Panc1 (cell line): Measurements from ENCODE around the gene IVD. TPM values are rescaled to one million over a fixed set of nuclear protein-coding genes. Genes with fewer than 3 reads are reported as not detected.

Source experiments
- ATAC-seq: fragments of 200-7000 bp; cut with Tn5 transposase; 2 replicates; pipeline ENCODE4 v1.9.1; 2020; ENCODE audit warnings: mild to moderate bottlenecking, moderate library complexity
- BruUV-seq: library from RNA; stranded (reverse); fragments of 400-500 nt; replicated peaks from 2 replicates; lab custom pipeline; 2021; lab: Mats Ljungman, UMichigan
- CTCF ChIA-PET: fragments of 300-600 bp; sonication (Branson Sonifier 250); formaldehyde crosslinking; loops from one replicate; lab custom pipeline; 2022; ENCODE audit warnings: antibody characterized with exemption; lab: Charles Lee
- POLR2A ChIA-PET: fragments of 300-600 bp; sonication (Branson Sonifier 250); formaldehyde crosslinking; loops from one replicate; lab custom pipeline; 2022; ENCODE audit warnings: antibody characterized with exemption; lab: Charles Lee
- DNase-seq: peaks from one replicate; pipeline ENCODE4 v3.0.0-alpha.2; 2010; ENCODE audit warnings: low read depth, low spot score
- H3K27ac ChIP-seq: 2 replicates; pipeline ENCODE4 v1.5.1; 2011; ENCODE audit warnings: mild to moderate bottlenecking, low read length, inconsistent platforms
- H3K27me3 ChIP-seq: fragments of 200-500 bp; sonication (Bioruptor generic); 2 replicates; pipeline ENCODE4 v1.6.0; 2014; ENCODE audit warnings: low read length, inconsistent platforms; ENCODE audit not compliant: control insufficient read depth, insufficient read depth
- H3K36me3 ChIP-seq: fragments of 200-500 bp; sonication (Bioruptor generic); 2 replicates; pipeline ENCODE4 v1.5.1; 2014; ENCODE audit warnings: inconsistent platforms, mild to moderate bottlenecking, low read length, moderate library complexity; ENCODE audit not compliant: control insufficient read depth, insufficient read depth
- H3K4me1 ChIP-seq: 2 replicates; pipeline ENCODE4 v1.5.1; 2011; ENCODE audit warnings: inconsistent platforms, mild to moderate bottlenecking, low read length, moderate library complexity; ENCODE audit not compliant: control insufficient read depth, insufficient read depth
- H3K4me3 ChIP-seq, 2 experiments: 2 replicates each; pipeline ENCODE4 v1.5.1; 2011 to 2012; ENCODE audit warnings: low read depth in 2 of 2, low read length in 2 of 2, mild to moderate bottlenecking in 2 of 2, inconsistent platforms in 1 of 2, moderate library complexity in 1 of 2
- H3K9me3 ChIP-seq: fragments of 200-500 bp; sonication (Bioruptor generic); 2 replicates; pipeline ENCODE4 v1.5.1; 2014; ENCODE audit warnings: low read depth, mild to moderate bottlenecking, inconsistent platforms, low read length, moderate library complexity; ENCODE audit not compliant: control insufficient read depth, insufficient read depth
- CTCF ChIP-seq: fragments of 450-650 bp; IDR thresholded peaks from 2 replicates; pipeline ENCODE4 v1.5.1; 2017; ENCODE audit warnings: mild to moderate bottlenecking
- POLR2AphosphoS5 ChIP-seq: IDR thresholded peaks from 2 replicates; pipeline ENCODE4 v1.6.1; 2012; ENCODE audit warnings: mild to moderate bottlenecking, low read depth, low read length, moderate library complexity
- REST ChIP-seq, 2 experiments: IDR thresholded peaks; 2 replicates each; pipeline ENCODE4 v1.6.1; 2011 to 2012; ENCODE audit warnings: low read depth in 2 of 2, control low read depth in 1 of 2, low read length in 1 of 2, mild to moderate bottlenecking in 1 of 2, moderate library complexity in 1 of 2; ENCODE audit not compliant: insufficient read depth in 1 of 2
- SIN3A ChIP-seq: IDR thresholded peaks from 2 replicates; pipeline ENCODE4 v1.6.1; 2012; ENCODE audit warnings: low read depth, mild to moderate bottlenecking, low read length, moderate library complexity, borderline replicate concordance; ENCODE audit not compliant: insufficient read depth
- TCF7L2 ChIP-seq: IDR thresholded peaks from 2 replicates; pipeline ENCODE4 v1.6.1; 2011; ENCODE audit warnings: mild to moderate bottlenecking, low read depth, low read length, inconsistent platforms
- in situ Hi-C: cut with HindIII; loops from 2 replicates; pipeline ENCODE4 v1.10.0; 2016; ENCODE audit warnings: low sequenced_read_pairs, low pct_unique_long_range_greater_than_20kb
- intact Hi-C: fragments of 100-400 bp; cut with micrococcal nuclease; formaldehyde crosslinking; loops from one replicate; pipeline ENCODE4 v1.10.0; 2022; ENCODE audit not compliant: unreplicated experiment
- total RNA-seq: library from RNA; stranded (reverse); gene quantifications from one replicate; pipeline ENCODE4 v1.2.1, GENCODE V29; 2021; ENCODE audit not compliant: unreplicated experiment

Gene IVD
- total RNA-seq, 1 experiment from 2014 or later: 74.6 TPM

GRCh38 chr15:40416056-40416455, 10.5 kb downstream of the IVD start:
- H3K4me3 ChIP-seq: no peak overlapping the region
- H3K9me3 ChIP-seq: no peaks in the 10 kb centered on the region
- BruUV-seq: no TSS peak
- H3K4me1 ChIP-seq: peaks cover 11% of the 10 kb centered on the region
- POLR2A ChIA-PET: no interaction called here
- in situ Hi-C loops: no loop called here
- no peak overlapping the region for H3K27ac ChIP-seq
- ATAC-seq (no peak), DNase-seq (no peak)
- H3K36me3 ChIP-seq: peaks cover 9% of the 10 kb centered on the region
- no peaks in the 10 kb centered on the region for H3K27me3 ChIP-seq
- TF ChIP-seq TCF7L2 (no peak), SIN3A (no peak), CTCF (no peak), REST (IDR thresholded peaks at IDR 0.05; ENCODE audit: insufficient read depth in 1 of 2, low read depth in 2 of 2, low read length in 1 of 2) (no peak), POLR2AphosphoS5 (no peak)
- intact Hi-C loops: no loop called here
- CTCF ChIA-PET: no interaction called here

- Histone ChIP-seq H3K4me3 (no peak overlapping the region), H3K4me1 (peaks cover 19% of the 10 kb centered on the region), H3K36me3 (no peaks in the 10 kb centered on the region; the same call in 1 of the 2 replicates), H3K27ac (no peak overlapping the region), H3K9me3 (no peaks in the 10 kb centered on the region), H3K27me3 (no peaks in the 10 kb centered on the region)
- DNase-seq (no peak), ATAC-seq (no peak)
- no TSS peak for BruUV-seq
- no peak for TF ChIP-seq CTCF
- no peak for TF ChIP-seq REST (IDR thresholded peaks at IDR 0.05; ENCODE audit: insufficient read depth in 1 of 2, low read depth in 2 of 2, low read length in 1 of 2)
- TF ChIP-seq SIN3A: no peak
- TF ChIP-seq POLR2AphosphoS5: no peak
- no peak for TF ChIP-seq TCF7L2
- in situ Hi-C loops (no loop called here), intact Hi-C loops (no loop called here)
- ChIA-PET CTCF (no interaction called here), POLR2A (no interaction called here)
These were observed 12.5 kb downstream of the IVD start for GRCh38 chr15:40418126-40418525.
